CD4-positive, alpha-beta T cell treated with Interleukin-21 for 1 hour (primary cell): Measurements from ENCODE around the gene VANGL1.
"Not testable (repeated sequence)": the region's sequence is repeated elsewhere in the genome, so short reads cannot be mapped to it uniquely, and the experiment has no call there.

ENCODE experiments used
- DNase-seq: peaks from one replicate; pipeline ENCODE4 v3.0.0-alpha.2; 2020

Gene VANGL1

DNA sequence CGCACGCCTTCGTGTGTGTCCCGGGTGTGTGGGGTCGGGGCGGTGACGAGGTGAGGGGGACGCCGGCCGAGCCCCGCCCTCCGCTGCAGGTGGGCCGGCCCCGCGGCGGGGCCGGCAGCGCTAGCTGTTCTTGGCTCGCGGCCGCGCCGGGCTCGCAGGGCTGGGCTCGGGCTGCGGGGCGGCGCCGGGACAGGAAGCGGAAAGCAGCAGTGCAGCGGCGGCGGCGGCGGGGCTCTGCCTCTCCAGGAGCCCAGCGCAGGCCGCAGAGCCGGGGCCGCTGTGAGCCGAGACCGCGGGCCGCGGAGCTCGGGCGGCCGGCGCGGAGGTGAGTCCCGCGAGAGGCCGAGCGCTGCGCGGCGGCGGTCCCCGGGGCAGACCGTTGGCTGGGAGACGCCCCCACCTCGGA is at the start of gene VANGL1:
Gene VANGL1 (plus strand): TSS at position 209 of the 406 bp plus-strand sequence. CDS start 9,444 bp downstream, outside the sequence.
- peak; percentile 32 for DNase-seq

- no peak for DNase-seq
Observed at GRCh38 chr1:115592264-115592663, 49.5 kb upstream of the VANGL1 start.

- no peak for DNase-seq
Observed at GRCh38 chr1:115593365-115594259, 48.2 kb upstream of the VANGL1 start.

- DNase-seq: no peak
Observed at GRCh38 chr1:115594600-115594999, 47.2 kb upstream of the VANGL1 start.

DNA sequence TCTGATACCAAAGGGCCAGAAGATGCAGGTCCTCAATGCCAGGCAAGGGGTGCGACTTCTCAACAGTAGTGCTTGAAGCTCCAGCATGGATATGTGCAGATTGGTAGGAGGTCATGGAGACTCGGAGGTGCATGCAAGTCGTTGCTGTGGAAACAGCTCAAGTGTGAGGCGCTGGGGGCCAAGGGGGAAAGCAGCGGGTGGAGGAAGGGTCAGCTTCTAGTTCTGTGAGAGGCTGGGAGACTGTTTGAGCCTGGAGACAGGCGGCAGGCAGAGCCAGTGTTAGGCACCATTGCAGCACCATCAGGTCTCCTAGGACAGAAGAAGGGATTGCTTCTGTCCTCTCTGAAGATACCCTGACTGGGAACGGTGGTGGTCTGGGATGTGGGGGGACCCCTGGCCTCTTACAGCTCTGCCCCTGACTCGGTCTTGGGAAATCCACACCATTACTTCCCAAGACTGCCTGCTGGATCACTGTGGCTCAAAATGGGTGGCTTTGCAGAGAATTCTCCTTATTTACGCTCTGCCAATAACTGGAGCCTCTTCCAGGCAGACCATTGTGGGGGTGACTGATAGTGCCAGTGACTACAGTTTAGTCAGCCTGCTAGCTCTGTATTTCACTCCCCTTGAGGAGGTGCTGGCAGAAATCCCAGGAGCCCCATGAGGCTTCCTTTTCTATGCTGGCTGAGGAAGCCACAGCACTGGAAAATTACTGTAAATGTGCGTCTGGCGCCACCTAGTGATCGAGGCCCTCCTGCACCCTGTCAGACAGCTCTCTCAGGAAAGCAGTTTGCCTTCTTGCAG is 46.3 kb upstream of the VANGL1 start:
- DNase-seq: peak; percentile 47

DNA sequence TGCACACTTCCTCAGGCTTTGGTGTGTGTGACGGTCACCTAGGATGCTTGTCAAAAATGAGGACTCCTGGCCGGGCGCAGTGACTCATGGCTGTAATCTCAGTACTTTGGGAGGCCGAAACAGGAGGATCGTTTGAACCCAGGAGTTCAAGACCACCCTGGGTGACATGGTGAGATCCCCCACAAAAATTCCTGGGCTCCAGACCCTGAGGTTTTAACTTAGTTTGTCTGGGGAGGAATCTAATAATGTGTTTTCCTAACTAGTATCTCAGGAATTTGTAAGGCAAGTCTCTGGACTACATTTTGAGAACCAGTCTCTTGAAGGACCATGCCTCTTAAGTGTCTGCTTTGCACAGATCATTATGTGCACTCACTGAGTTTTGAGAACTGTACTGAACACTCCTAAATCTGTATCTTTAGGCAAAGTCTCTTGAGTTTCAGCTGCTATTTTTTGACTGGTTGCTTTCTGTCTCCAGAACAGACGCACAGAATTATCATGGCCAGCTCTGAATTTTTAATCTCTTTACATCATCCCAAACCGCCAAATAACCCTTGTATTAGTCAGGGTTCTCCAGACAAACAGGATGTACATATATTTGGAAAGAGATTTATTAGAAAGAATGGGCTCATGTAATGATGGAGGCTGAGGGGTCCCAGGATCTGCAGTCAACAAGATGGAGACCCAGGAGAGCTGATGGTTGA is 45.5 kb upstream of the VANGL1 start:
- no peak for DNase-seq

GRCh38 chr1:115604508-115604907 is 37.3 kb upstream of the VANGL1 start:
- DNase-seq: no peak

GRCh38 chr1:115606305-115606704 is 35.5 kb upstream of the VANGL1 start:
- no peak for DNase-seq

DNA sequence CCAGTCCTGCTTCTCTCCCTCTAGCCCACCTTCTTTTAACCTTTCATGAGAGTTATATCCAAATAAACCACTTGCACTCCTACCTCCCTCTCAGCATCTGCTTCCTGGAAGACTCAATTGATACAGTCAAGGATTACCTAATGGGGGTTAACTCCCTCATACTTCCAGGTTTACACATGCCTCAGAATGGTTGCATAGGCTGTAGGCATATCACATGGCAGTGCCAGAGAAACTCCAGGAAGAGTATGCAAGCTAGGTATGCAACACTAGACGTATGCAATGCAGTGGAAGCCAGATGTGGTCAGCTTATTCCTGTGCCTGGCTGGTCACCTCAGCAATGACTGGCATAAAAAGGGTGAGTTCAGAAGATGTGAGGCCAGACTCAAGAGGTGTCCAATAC is 32.7 kb upstream of the VANGL1 start:
- no peak for DNase-seq

- DNase-seq: no peak
Observed at GRCh38 chr1:115613767-115614166, 28.0 kb upstream of the VANGL1 start.

- DNase-seq: no peak
Observed at GRCh38 chr1:115620453-115620852, 21.3 kb upstream of the VANGL1 start.

- DNase-seq: no peak
Observed at GRCh38 chr1:115620950-115621349, 20.8 kb upstream of the VANGL1 start.

GRCh38 chr1:115624859-115625258 is 16.9 kb upstream of the VANGL1 start:
- DNase-seq: no peak

GRCh38 chr1:115630342-115630741 is 11.4 kb upstream of the VANGL1 start:
- no peak for DNase-seq

- no peak for DNase-seq
Observed at GRCh38 chr1:115632251-115633026, 9.3 kb upstream of the VANGL1 start.

- not testable (repeated sequence) for DNase-seq
Observed at GRCh38 chr1:115633606-115634005, 8.2 kb upstream of the VANGL1 start.

GRCh38 chr1:115637247-115637646 is 4.5 kb upstream of the VANGL1 start:
- DNase-seq: not testable (repeated sequence)

GRCh38 chr1:115640384-115640783 is 1.4 kb upstream of the VANGL1 start:
- DNase-seq: no peak

- peak; percentile 32 for DNase-seq
Observed at GRCh38 chr1:115642168-115643072, 650 bp downstream of the VANGL1 start.

DNA sequence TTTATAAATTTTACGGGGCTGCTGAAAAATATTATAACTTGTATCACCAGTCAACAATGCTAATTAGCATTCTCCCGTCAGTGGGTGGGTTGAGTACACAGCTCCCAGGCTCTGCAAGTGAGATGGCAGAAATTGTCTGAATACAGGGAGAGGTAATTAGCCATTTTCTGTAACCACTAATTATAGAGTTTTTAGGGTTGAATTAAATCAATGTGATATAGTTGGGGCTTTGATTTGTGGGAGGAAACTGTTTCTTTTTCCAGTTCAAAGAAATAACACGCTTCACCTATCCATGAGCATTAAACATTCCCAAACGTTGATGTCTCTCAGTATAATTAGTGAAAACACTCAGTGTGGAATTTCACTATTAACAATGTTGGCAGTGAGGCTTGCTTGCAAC is 1.5 kb downstream of the VANGL1 start:
- DNase-seq: no peak

- DNase-seq: no peak
Observed at GRCh38 chr1:115643666-115644065, 1.9 kb downstream of the VANGL1 start.
